ENCODE measurements around the gene IP6K1.
A peak's percentile ranks its signal among the peaks of the same experiment; 100 is the strongest.

IP6K1 gene

GRCh38 chr3:49719214-49719884 lies 67.0 kb downstream of the IP6K1 start, which contains the start of gene AMIGO3:
AMIGO3 (minus strand) TSS chr3:49719684; CDS start chr3:49719465, 219 bp downstream.
- TF ChIP-seq CTCF (IDR thresholded peaks at IDR 0.05; ENCODE audit: low read depth, low read length, missing control alignments), result peak; percentile 42
- in situ Hi-C loops (cut with HindIII; ENCODE audit: low sequenced_read_pairs), result no loop called here
- H3K4me3 ChIP-seq (ENCODE audit: low read depth, low read length), result peak within 1 kb of the TSS; percentile 39
- peak; percentile 70 for DNase-seq (ENCODE audit: low read depth)

DNA sequence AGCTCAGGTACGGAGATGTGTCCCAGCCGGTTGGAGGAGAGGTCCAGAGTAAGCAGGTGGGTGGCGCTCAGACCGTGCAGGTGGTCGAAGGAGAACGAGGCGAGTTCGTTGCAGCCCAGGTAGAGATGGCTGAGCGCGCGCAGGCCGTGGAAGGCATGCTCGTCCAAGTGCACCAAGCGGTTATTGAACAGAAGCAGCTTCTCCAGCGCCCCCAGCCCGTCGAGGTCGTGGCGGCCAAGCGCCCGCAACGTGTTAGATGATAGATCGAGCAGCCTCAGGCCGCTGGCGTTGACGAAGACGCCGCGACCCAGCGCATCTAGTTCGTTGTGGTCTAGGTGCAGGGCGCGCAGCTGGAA lies 67.5 kb downstream of the IP6K1 start:
- H3K4me3 ChIP-seq (ENCODE audit: low read depth, low read length), result peak overlapping the region; percentile 39
- no peak for DNase-seq (ENCODE audit: low read depth)
- no peak for TF ChIP-seq CTCF (IDR thresholded peaks at IDR 0.05; ENCODE audit: low read depth, low read length, missing control alignments)
- in situ Hi-C loops (cut with HindIII; ENCODE audit: low sequenced_read_pairs), result no loop called here

DNA sequence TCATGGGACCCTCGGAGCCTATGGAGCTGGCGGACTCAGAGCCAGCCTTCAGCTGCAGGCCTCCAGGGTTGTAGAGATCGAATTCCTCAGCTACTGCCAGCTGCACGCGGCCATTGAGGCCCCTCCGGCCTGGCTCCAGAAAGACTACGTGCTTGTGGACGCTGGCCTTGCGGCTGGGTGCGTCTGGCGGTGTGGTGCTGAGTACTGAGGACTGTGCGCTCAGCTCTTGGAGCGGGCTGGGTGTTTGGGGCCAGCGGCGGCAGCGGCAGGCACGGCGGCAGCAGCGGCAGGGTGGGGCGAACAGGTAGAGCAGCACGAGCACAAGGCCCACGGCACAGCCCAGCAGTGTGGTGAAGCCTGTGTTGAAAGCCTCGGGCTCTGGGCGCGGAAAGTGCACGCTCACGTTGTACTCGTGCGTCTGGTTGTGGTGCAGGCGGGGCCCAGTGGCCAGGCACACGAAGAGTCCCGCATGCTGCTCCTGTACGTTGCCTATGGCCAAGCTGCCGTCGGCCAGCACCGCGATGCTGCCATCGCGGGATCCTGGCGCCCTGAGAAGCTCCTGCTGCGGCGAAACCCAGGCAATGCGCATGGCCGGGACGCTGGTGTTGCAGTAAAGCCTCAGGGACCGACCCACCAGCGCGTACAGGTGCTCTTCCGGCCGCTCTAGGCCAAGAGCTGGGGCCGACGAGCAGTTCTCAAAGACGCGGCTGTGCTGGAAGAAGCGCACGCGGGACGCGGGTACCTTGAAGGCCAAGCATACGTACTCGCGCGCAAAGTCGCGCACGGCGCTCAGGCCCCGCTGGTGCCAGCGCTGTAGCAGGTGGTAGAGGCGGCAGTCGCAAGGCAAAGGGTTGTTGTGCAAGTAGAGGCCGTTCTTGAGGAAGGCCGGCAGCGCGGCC lies 68.1 kb downstream of the IP6K1 start:
- H3K4me3 ChIP-seq (ENCODE audit: low read depth, low read length), result no peak overlapping the region
- in situ Hi-C loops (cut with HindIII; ENCODE audit: low sequenced_read_pairs), result no loop called here
- no peak for TF ChIP-seq CTCF (IDR thresholded peaks at IDR 0.05; ENCODE audit: low read depth, low read length, missing control alignments)
- no peak for DNase-seq (ENCODE audit: low read depth)

DNA sequence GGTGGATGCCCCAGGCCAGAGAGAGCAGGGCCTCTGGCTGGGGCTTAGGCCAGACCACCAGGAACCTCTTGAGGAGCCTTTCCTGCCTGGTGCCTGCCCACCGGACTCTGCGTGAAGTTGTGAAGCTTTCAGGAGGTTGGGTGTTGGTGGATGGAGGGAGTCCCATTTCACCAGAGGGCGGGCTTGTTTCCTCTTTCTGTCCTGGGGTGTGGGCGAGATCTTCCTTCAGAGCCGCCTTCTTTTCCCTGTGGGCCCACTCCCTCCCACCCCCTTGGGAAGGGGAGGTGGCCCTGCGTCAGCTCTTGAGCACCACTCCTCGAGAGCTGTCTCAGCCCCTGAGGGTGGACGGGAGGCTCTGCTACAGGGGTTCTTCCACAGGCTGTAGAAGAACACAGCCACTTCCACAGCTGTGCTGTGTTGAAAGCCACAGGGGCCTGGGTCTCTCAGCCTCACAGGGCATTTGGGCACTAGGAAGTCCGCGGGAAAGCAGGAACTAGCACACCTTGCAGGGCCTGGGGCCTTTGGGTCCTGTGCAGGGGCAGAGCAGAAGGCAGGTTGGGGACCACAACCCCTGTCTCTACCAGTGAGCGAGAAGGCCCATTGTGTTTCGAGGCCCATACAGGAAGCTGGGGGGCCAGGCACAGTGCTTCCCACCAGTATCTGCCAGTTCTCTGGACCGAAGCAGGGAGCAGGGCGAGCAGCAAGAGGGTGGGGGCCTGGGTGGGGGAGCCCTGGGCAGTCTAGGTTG lies 69.0 kb downstream of the IP6K1 start:
- H3K4me3 ChIP-seq (ENCODE audit: low read depth, low read length), result no peak overlapping the region
- no peak for DNase-seq (ENCODE audit: low read depth)

GRCh38 chr3:49716691-49717210 lies 69.6 kb downstream of the IP6K1 start:
- no peak overlapping the region for H3K4me3 ChIP-seq (ENCODE audit: low read depth, low read length)
- no peak for TF ChIP-seq CTCF (IDR thresholded peaks at IDR 0.05; ENCODE audit: low read depth, low read length, missing control alignments)
- no peak for DNase-seq (ENCODE audit: low read depth)
- in situ Hi-C loops (cut with HindIII; ENCODE audit: low sequenced_read_pairs), result no loop called here

More for the DNA sequence above, 69.0 kb downstream of the IP6K1 start:
- TF ChIP-seq CTCF (IDR thresholded peaks at IDR 0.05; ENCODE audit: low read depth, low read length, missing control alignments), result no peak
- in situ Hi-C loops (cut with HindIII; ENCODE audit: low sequenced_read_pairs), result no loop called here

DNA sequence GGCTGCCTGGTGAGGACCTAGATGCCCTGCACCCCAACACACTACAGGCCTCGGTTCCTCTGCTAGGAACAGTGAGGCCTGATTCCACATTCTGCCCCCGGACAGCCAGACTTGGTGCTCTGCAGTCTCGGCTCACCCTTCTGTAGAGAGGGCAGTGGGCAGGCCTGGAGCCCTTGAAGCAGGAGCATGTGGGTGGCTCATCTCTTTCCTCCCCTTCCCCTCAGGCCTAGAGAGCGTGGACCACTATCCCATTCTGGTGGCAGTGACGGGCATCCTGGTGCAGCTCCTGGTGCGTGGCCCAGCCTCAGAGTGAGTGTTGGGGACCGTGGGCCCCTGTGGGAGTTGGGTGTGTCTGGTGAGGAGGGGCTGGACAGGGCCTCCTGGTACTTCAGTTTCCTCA lies 70.2 kb downstream of the IP6K1 start:
- no peak for TF ChIP-seq CTCF (IDR thresholded peaks at IDR 0.05; ENCODE audit: low read depth, low read length, missing control alignments)
- in situ Hi-C loops (cut with HindIII; ENCODE audit: low sequenced_read_pairs), result no loop called here
- H3K4me3 ChIP-seq (ENCODE audit: low read depth, low read length), result no peak overlapping the region

More for the DNA sequence above, 70.2 kb downstream of the IP6K1 start:
- no peak for DNase-seq (ENCODE audit: low read depth)
